ENCODE data around the gene TICAM2. TPM values are rescaled to one million over a fixed set of nuclear protein-coding genes. Genes with fewer than 3 reads are reported as not detected.

Gene TICAM2
- total RNA-seq, 1 donor from 2014 or later: 1.1 TPM

- no peak for TF ChIP-seq CTCF (IDR thresholded peaks at IDR 0.05; ENCODE audit: unreplicated experiment)
- Mint-ChIP-seq H3K36me3 (ENCODE audit: insufficient read depth) (peaks cover 6% of the 10 kb centered on the region), H3K27ac (no peak overlapping the region), H3K27me3 (no peaks in the 10 kb centered on the region), H3K4me1 (ENCODE audit: low read depth) (peaks cover 7% of the 10 kb centered on the region), H3K4me3 (ENCODE audit: low read depth) (no peak overlapping the region), H3K9me3 (ENCODE audit: low read depth) (no peaks in the 10 kb centered on the region)
- no peak for DNase-seq (ENCODE audit: low spot score, unreplicated experiment)
Observed at GRCh38 chr5:115623658-115624057, 21.4 kb upstream of the TICAM2 start.

- Mint-ChIP-seq H3K36me3 (ENCODE audit: insufficient read depth) (peaks cover 8% of the 10 kb centered on the region), H3K9me3 (ENCODE audit: low read depth) (no peaks in the 10 kb centered on the region), H3K4me3 (ENCODE audit: low read depth) (no peak overlapping the region), H3K4me1 (ENCODE audit: low read depth) (peaks cover 9% of the 10 kb centered on the region), H3K27ac (peak overlapping the region; percentile 25), H3K27me3 (no peaks in the 10 kb centered on the region)
- DNase-seq (ENCODE audit: low spot score, unreplicated experiment): no peak
- no peak for TF ChIP-seq CTCF (IDR thresholded peaks at IDR 0.05; ENCODE audit: unreplicated experiment)
Observed at GRCh38 chr5:115621365-115621900, 19.2 kb upstream of the TICAM2 start.

GRCh38 chr5:115616892-115617291, 14.6 kb upstream of the TICAM2 start:
- H3K4me1 Mint-ChIP-seq (ENCODE audit: low read depth): peaks cover 5% of the 10 kb centered on the region
- TF ChIP-seq CTCF (IDR thresholded peaks at IDR 0.05; ENCODE audit: unreplicated experiment): no peak
- no peaks in the 10 kb centered on the region for H3K9me3 Mint-ChIP-seq (ENCODE audit: low read depth)
- DNase-seq (ENCODE audit: low spot score, unreplicated experiment): no peak
- H3K27me3 Mint-ChIP-seq: no peaks in the 10 kb centered on the region
- no peak overlapping the region for H3K27ac Mint-ChIP-seq
- H3K36me3 Mint-ChIP-seq (ENCODE audit: insufficient read depth): peaks cover 15% of the 10 kb centered on the region
- no peak overlapping the region for H3K4me3 Mint-ChIP-seq (ENCODE audit: low read depth)

- no peak for TF ChIP-seq CTCF (IDR thresholded peaks at IDR 0.05; ENCODE audit: unreplicated experiment)
- no peak for DNase-seq (ENCODE audit: low spot score, unreplicated experiment)
- H3K36me3 Mint-ChIP-seq (ENCODE audit: insufficient read depth): peaks cover 15% of the 10 kb centered on the region
- no peaks in the 10 kb centered on the region for H3K9me3 Mint-ChIP-seq (ENCODE audit: low read depth)
- H3K27ac Mint-ChIP-seq: no peak overlapping the region
- no peaks in the 10 kb centered on the region for H3K27me3 Mint-ChIP-seq
- peaks cover 4% of the 10 kb centered on the region for H3K4me1 Mint-ChIP-seq (ENCODE audit: low read depth)
- no peak overlapping the region for H3K4me3 Mint-ChIP-seq (ENCODE audit: low read depth)
Observed at GRCh38 chr5:115616472-115616871, 14.2 kb upstream of the TICAM2 start.

- no peak overlapping the region for H3K4me3 Mint-ChIP-seq (ENCODE audit: low read depth)
- H3K27ac Mint-ChIP-seq: no peak overlapping the region
- TF ChIP-seq CTCF (IDR thresholded peaks at IDR 0.05; ENCODE audit: unreplicated experiment): no peak
- no peaks in the 10 kb centered on the region for H3K9me3 Mint-ChIP-seq (ENCODE audit: low read depth)
- no peak for DNase-seq (ENCODE audit: low spot score, unreplicated experiment)
- no peaks in the 10 kb centered on the region for H3K27me3 Mint-ChIP-seq
- peaks cover 8% of the 10 kb centered on the region for H3K36me3 Mint-ChIP-seq (ENCODE audit: insufficient read depth)
- H3K4me1 Mint-ChIP-seq (ENCODE audit: low read depth): peaks cover under 1% of the 10 kb centered on the region
Observed at GRCh38 chr5:115611873-115612272, 9.6 kb upstream of the TICAM2 start.
